ENCODE data around the gene FAT4.

DNA sequence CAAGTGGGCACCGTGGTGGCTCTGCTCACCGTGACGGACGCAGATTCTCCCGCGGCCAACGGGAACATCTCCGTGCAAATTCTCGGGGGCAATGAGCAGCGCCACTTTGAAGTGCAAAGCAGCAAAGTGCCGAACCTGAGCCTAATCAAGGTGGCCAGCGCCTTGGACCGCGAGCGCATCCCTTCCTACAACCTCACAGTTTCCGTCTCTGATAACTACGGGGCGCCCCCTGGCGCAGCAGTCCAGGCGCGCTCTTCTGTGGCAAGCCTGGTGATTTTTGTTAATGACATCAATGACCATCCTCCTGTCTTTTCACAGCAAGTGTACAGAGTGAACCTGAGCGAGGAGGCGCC lies 2.7 kb downstream of the FAT4 start:
- TF ChIP-seq, protein P1, sequence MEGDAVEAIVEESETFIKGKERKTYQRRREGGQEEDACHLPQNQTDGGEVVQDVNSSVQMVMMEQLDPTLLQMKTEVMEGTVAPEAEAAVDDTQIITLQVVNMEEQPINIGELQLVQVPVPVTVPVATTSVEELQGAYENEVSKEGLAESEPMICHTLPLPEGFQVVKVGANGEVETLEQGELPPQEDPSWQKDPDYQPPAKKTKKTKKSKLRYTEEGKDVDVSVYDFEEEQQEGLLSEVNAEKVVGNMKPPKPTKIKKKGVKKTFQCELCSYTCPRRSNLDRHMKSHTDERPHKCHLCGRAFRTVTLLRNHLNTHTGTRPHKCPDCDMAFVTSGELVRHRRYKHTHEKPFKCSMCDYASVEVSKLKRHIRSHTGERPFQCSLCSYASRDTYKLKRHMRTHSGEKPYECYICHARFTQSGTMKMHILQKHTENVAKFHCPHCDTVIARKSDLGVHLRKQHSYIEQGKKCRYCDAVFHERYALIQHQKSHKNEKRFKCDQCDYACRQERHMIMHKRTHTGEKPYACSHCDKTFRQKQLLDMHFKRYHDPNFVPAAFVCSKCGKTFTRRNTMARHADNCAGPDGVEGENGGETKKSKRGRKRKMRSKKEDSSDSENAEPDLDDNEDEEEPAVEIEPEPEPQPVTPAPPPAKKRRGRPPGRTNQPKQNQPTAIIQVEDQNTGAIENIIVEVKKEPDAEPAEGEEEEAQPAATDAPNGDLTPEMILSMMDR (IDR thresholded peaks at IDR 0.05) = no peak
- no peak for TF ChIP-seq POLR2A (IDR thresholded peaks at IDR 0.05)

Measured in lower leg skin (tissue), 3 donors.